HepG2 (cell line): ENCODE measurements around the gene OSBPL9. TPM values are rescaled to one million over a fixed set of nuclear protein-coding genes. Genes with fewer than 3 reads are reported as not detected.

Experiments used
- ATAC-seq: fragments of 200-7000 bp; cut with Tn5 transposase; 3 replicates; pipeline ENCODE4 v1.9.1; 2020; ENCODE audit warnings: mild to moderate bottlenecking, moderate library complexity
- BruUV-seq: library from RNA; stranded (reverse); fragments of 400-500 nt; replicated peaks from 2 replicates; lab custom pipeline; 2021; lab: Mats Ljungman, UMichigan
- CTCF ChIA-PET: fragments of 300-600 bp; formaldehyde crosslinking; extraction: SDS; loops from one replicate; lab custom pipeline; 2021; ENCODE audit warnings: low total read pairs, inconsistent platforms, low intra/inter-chr PET ratio; lab: Yijun Ruan, JAX
- POLR2A ChIA-PET: fragments of 350-600 bp; sonication (Branson Sonifier 250); formaldehyde crosslinking; loops from one replicate; lab custom pipeline; 2020; ENCODE audit warnings: antibody characterized with exemption, inconsistent platforms; lab: Yijun Ruan, JAX
- DNase-seq: peaks from one replicate; pipeline ENCODE4 v3.0.0-alpha.2; 2015; ENCODE audit warnings: low spot score
- FAIRE-seq: peaks from 3 replicates; lab custom pipeline; 2011; peaks lifted over from hg19 to GRCh38; lab: Jason Lieb, UNC
- H2AFZ ChIP-seq: one replicate; pipeline ENCODE4 v1.6.1; 2011; ENCODE audit warnings: low read length, inconsistent platforms
- H3K27ac ChIP-seq: fragments of 300-600 bp; 3 replicates; pipeline ENCODE4 v1.8.0; 2011; ENCODE audit warnings: mixed run types, mild to moderate bottlenecking, mixed read lengths, low read length, inconsistent platforms; ENCODE audit not compliant: insufficient read depth; ENCODE audit errors: extremely low read length
- H3K27me3 ChIP-seq, 2 experiments: fragments of 200-600 bp in 1 of 2; 2 replicates in 1 of 2; 3 replicates in 1 of 2; pipeline versions ENCODE4 v1.6.0 to v1.8.0; 2011; ENCODE audit warnings: low read length in 2 of 2, mild to moderate bottlenecking in 2 of 2, moderate library complexity in 2 of 2, inconsistent platforms in 1 of 2; ENCODE audit not compliant: insufficient read depth in 2 of 2, control insufficient read depth in 1 of 2
- H3K36me3 ChIP-seq, 2 experiments: fragments of 200-600 bp in 1 of 2; replicated peaks in 1 of 2; 2 replicates in 1 of 2; 3 replicates in 1 of 2; pipeline versions ENCODE4 v1.5.1 to v1.8.0; 2011; ENCODE audit warnings: low read length in 2 of 2, inconsistent platforms in 1 of 2; ENCODE audit not compliant: insufficient read depth in 2 of 2, control insufficient read depth in 1 of 2
- H3K4me1 ChIP-seq: 2 replicates; pipeline ENCODE4 v1.5.1; 2012; ENCODE audit warnings: low read length, inconsistent platforms; ENCODE audit not compliant: insufficient read depth
- H3K4me2 ChIP-seq: 2 replicates; pipeline ENCODE4 v1.6.0; 2011; ENCODE audit warnings: low read depth, low read length, inconsistent platforms
- H3K4me3 ChIP-seq, 3 experiments: fragments of 200-600 bp in 1 of 3; sonication (generic), shearing (Covaris generic) in 1 of 3; replicated peaks in 1 of 3; 2 replicates each; pipeline ENCODE4 v1.5.1; 2011 to 2016; ENCODE audit warnings: low read length in 3 of 3, inconsistent platforms in 2 of 3, low read depth in 2 of 3, mild to moderate bottlenecking in 2 of 3, control low read depth in 1 of 3, mixed read lengths in 1 of 3; ENCODE audit not compliant: insufficient read depth in 1 of 3
- H3K79me2 ChIP-seq: one replicate; pipeline ENCODE4 v1.6.1; 2011; ENCODE audit warnings: low read length, inconsistent platforms; ENCODE audit not compliant: insufficient read depth
- H3K9ac ChIP-seq: 2 replicates; pipeline ENCODE4 v1.6.0; 2011; ENCODE audit warnings: mild to moderate bottlenecking, low read depth, low read length, inconsistent platforms; ENCODE audit not compliant: insufficient read depth
- H3K9me3 ChIP-seq: 2 replicates; pipeline ENCODE4 v1.5.1; 2012; ENCODE audit warnings: mild to moderate bottlenecking, low read length
- H4K20me1 ChIP-seq: 2 replicates; pipeline ENCODE4 v1.6.0; 2011; ENCODE audit warnings: inconsistent platforms, mild to moderate bottlenecking, low read length, moderate library complexity; ENCODE audit not compliant: insufficient read depth
- HNF4A ChIP-seq: sonication (generic); formaldehyde crosslinking; IDR thresholded peaks from 2 replicates; pipeline ENCODE4 v1.4.0; 2020; ENCODE audit warnings: missing genetic modification reagents
- JUND ChIP-seq: sonication (generic); formaldehyde crosslinking; IDR thresholded peaks from 2 replicates; pipeline ENCODE4 v1.8.0; 2022; ENCODE audit warnings: mild to moderate bottlenecking, missing genetic modification reagents
- RXRB ChIP-seq: IDR thresholded peaks from 2 replicates; pipeline ENCODE4 v1.6.1; 2016; ENCODE audit warnings: borderline replicate concordance, missing genetic modification reagents, missing compliant biosample characterization
- ZNF703 ChIP-seq: sonication (generic); formaldehyde crosslinking; IDR thresholded peaks from 2 replicates; pipeline ENCODE4 v1.5.1; 2020; ENCODE audit warnings: missing genetic modification reagents, mild to moderate bottlenecking, moderate library complexity, borderline replicate concordance
- WGBS: methylation state at CpG from one replicate; pipeline ENCODE4 v1.1.6; 2017; ENCODE audit warnings: low lambda C conversion rate; 5-methylcytosine and 5-hydroxymethylcytosine counted together
- in situ Hi-C: cut with HindIII; loops from 2 replicates; pipeline ENCODE4 v1.10.0; 2017; ENCODE audit warnings: low pct_unique_long_range_greater_than_20kb; ENCODE audit not compliant: extremely low pct_ligation_motif_present
- intact Hi-C: fragments of 100-400 bp; cut with micrococcal nuclease; formaldehyde crosslinking; loops from one replicate; pipeline ENCODE4 v1.10.0; 2022; ENCODE audit not compliant: unreplicated experiment
- polyA plus RNA-seq, 8 experiments: library from polyadenylated mRNA; depleted of rRNA in 3 of 8; stranded (reverse) in 7 of 8; unstranded in 1 of 8; fragments of >200 nt; fragmentation: Illumina TruSeq in 4 of 8; extraction: Trizol in 4 of 8; gene quantifications; 2 replicates each; pipeline versions ENCODE4 v1.2.1 to v1.2.3, GENCODE V29; 2011 to 2016; ENCODE audit warnings: low read depth in 4 of 8, missing spikeins in 1 of 8, mixed read lengths in 1 of 8; ENCODE audit not compliant: insufficient read depth in 1 of 8
- total RNA-seq, 5 experiments: library from RNA; depleted of rRNA; stranded (reverse); fragments of >200 nt; fragmentation: Illumina TruSeq; extraction: Trizol; gene quantifications; 2 replicates each; pipeline ENCODE4 v1.2.3, GENCODE V29; 2016; ENCODE audit warnings: low read depth in 1 of 5
- TF ChIP-seq, protein P1 (sequence below): sonication (generic); formaldehyde crosslinking; IDR thresholded peaks from 2 replicates; pipeline ENCODE4 v1.8.1; 2023; ENCODE audit warnings: missing genetic modification reagents, inconsistent platforms, borderline replicate concordance
- TF ChIP-seq, protein P2 (sequence below): sonication (generic); formaldehyde crosslinking; IDR thresholded peaks from 2 replicates; pipeline ENCODE4 v1.4.0; 2020; ENCODE audit warnings: missing genetic modification reagents

Gene OSBPL9
- total and polyA plus RNA-seq, 2 of the 13 experiments (the other 11 are each of a cell fraction or from before 2014, with no cell fraction given): 83.6 to 142 TPM

DNA sequence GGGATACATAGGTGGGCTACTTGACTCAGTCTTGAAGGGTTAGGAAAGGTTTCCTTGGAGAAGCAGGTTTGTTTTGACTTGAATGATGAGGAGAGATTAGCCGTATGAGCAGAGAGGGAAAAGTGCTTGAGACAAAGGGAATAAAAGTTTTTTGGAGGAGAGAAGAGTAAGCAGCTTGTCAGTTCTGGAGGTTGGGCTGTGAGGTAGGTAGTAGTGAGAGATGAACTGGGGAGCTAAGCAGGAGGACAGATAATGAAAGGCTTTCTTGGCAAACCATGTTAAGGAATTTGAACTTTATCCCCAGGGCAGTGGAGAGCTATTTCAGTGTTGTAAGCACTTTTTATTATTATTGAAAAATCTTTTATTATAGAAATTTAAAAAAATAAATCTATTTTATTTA lies 3.6 kb downstream of the OSBPL9 start:
- in situ Hi-C loops: no loop called here
- intact Hi-C loops: loop anchor here (10.0 kb wide), 1 partner anchor 114 kb away; no protein-coding TSS in a partner anchor
- Histone ChIP-seq H3K79me2 (peaks cover 63% of the 10 kb centered on the region), H3K4me2 (peak overlapping the region; percentile 36), H3K4me3 (no peak overlapping the region), H2AFZ (no peak overlapping the region), H4K20me1 (no peaks in the 10 kb centered on the region), H3K9me3 (no peaks in the 10 kb centered on the region), H3K4me1 (peaks cover 70% of the 10 kb centered on the region), H3K36me3 (no peaks in the 10 kb centered on the region), H3K27ac (no peak overlapping the region), H3K27me3 (no peaks in the 10 kb centered on the region; a peak in 1 of 5 replicates), H3K9ac (peak overlapping the region; percentile 26; the same call in 1 of the 2 replicates)
- TF ChIP-seq JUND (CRISPR knock-in tag) (no peak), ZNF703 (CRISPR knock-in tag) (no peak), HNF4A (peak; percentile 17; the same call in 1 of the 2 replicates)
- TF ChIP-seq, protein P1, sequence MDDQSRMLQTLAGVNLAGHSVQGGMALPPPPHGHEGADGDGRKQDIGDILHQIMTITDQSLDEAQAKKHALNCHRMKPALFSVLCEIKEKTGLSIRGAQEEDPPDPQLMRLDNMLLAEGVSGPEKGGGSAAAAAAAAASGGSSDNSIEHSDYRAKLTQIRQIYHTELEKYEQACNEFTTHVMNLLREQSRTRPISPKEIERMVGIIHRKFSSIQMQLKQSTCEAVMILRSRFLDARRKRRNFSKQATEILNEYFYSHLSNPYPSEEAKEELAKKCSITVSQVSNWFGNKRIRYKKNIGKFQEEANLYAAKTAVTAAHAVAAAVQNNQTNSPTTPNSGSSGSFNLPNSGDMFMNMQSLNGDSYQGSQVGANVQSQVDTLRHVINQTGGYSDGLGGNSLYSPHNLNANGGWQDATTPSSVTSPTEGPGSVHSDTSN: no peak
- TF ChIP-seq, protein P2, sequence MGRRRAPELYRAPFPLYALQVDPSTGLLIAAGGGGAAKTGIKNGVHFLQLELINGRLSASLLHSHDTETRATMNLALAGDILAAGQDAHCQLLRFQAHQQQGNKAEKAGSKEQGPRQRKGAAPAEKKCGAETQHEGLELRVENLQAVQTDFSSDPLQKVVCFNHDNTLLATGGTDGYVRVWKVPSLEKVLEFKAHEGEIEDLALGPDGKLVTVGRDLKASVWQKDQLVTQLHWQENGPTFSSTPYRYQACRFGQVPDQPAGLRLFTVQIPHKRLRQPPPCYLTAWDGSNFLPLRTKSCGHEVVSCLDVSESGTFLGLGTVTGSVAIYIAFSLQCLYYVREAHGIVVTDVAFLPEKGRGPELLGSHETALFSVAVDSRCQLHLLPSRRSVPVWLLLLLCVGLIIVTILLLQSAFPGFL: no peak
- CTCF ChIA-PET: no interaction called here
- no TSS peak for BruUV-seq
- DNase-seq: peak; percentile 42
- POLR2A ChIA-PET: interaction anchor here (1.0 kb wide), 1 partner anchor 102 kb away, joined by 3 read pairs; the partner anchor contains the start of gene EPS15
- 58% methylated on average over 1 of the region's 1 CpG for WGBS
- FAIRE-seq: no peak
- ATAC-seq: no peak

DNA sequence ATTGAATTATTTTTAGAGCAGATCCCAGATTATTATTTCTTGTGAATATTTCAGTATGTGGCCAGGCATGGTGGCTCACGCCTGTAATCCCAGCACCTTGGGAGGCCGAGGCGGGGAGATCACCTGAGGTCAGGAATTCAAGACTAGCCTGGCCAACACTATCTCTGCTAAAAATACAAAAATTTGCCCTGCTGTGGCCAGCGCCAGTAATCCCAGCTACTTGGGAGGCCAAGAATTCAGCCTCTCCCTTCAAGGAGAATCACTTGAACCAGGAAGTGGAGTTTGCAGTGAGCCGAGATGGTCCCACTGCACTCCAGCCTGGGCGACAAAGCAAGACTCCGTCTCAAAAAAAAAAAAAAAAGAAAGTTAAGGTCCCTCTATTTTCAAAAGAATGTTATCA lies 4.3 kb downstream of the OSBPL9 start:
- no peak for DNase-seq

More for the DNA sequence above, 4.3 kb downstream of the OSBPL9 start:
- FAIRE-seq (no peak), ATAC-seq (no peak)
- Histone ChIP-seq H2AFZ (no peak overlapping the region), H3K79me2 (peaks cover 69% of the 10 kb centered on the region), H3K27ac (no peak overlapping the region), H3K4me2 (no peak overlapping the region), H3K4me3 (no peak overlapping the region), H3K9ac (no peak overlapping the region), H4K20me1 (no peaks in the 10 kb centered on the region), H3K4me1 (peaks cover 63% of the 10 kb centered on the region), H3K36me3 (no peaks in the 10 kb centered on the region), H3K27me3 (no peaks in the 10 kb centered on the region; a peak in 1 of 5 replicates), H3K9me3 (no peaks in the 10 kb centered on the region)
- in situ Hi-C loops: no loop called here
- no TSS peak for BruUV-seq
- intact Hi-C loops: loop anchor here (10.0 kb wide), 1 partner anchor 114 kb away; no protein-coding TSS in a partner anchor
- ChIA-PET CTCF (no interaction called here), POLR2A (no interaction called here)
- no peak for TF ChIP-seq RXRB (CRISPR knock-in tag)
- WGBS: 99% methylated on average over 7 of the region's 7 CpGs
